Small intestine (tissue), 7 donors: Measurements from ENCODE around the gene RNF149. TPM values are rescaled to one million over a fixed set of nuclear protein-coding genes. Genes with fewer than 3 reads are reported as not detected.
"Not testable (repeated sequence)": the region's sequence is repeated elsewhere in the genome, so short reads cannot be mapped to it uniquely, and the experiment has no call there.

Experiments
- DNase-seq, 2 donors: peaks; one replicate each; pipeline versions ENCODE4 v3.0.0 to v3.0.0-alpha.2; 2013
- FAIRE-seq: peaks from 2 replicates; lab custom pipeline; 2012; peaks lifted over from hg19 to GRCh38; lab: Jason Lieb, UNC
- H3K27ac ChIP-seq, 3 donors: one replicate each; pipeline ENCODE4 v1.5.1; 2013; ENCODE audit warnings: low read length in 2 of 3, mild to moderate bottlenecking in 2 of 3, control low read depth in 1 of 3, inconsistent platforms in 1 of 3, low read depth in 1 of 3, moderate library complexity in 1 of 3
- H3K27me3 ChIP-seq, 3 donors: one replicate each; pipeline ENCODE4 v1.6.1; 2013; ENCODE audit warnings: low read length in 3 of 3, inconsistent platforms in 1 of 3; ENCODE audit not compliant: control insufficient read depth in 3 of 3, insufficient read depth in 3 of 3
- H3K36me3 ChIP-seq, 3 donors: one replicate each; pipeline ENCODE4 v1.6.1; 2013; ENCODE audit warnings: low read length in 3 of 3, inconsistent platforms in 1 of 3, low read depth in 1 of 3, mild to moderate bottlenecking in 1 of 3, moderate library complexity in 1 of 3; ENCODE audit not compliant: control insufficient read depth in 3 of 3, insufficient read depth in 2 of 3
- H3K4me1 ChIP-seq, 3 donors: one replicate each; pipeline ENCODE4 v1.6.1; 2013; ENCODE audit warnings: low read length in 2 of 3, inconsistent platforms in 1 of 3, low read depth in 1 of 3, mild to moderate bottlenecking in 1 of 3, moderate library complexity in 1 of 3; ENCODE audit not compliant: control insufficient read depth in 3 of 3, insufficient read depth in 2 of 3
- H3K4me3 ChIP-seq, 3 donors: one replicate each; pipeline ENCODE4 v1.5.1; 2013; ENCODE audit warnings: low read length in 3 of 3, control low read depth in 1 of 3, inconsistent platforms in 1 of 3, low read depth in 1 of 3, mild to moderate bottlenecking in 1 of 3, moderate library complexity in 1 of 3
- H3K9me3 ChIP-seq, 2 donors: one replicate each; pipeline ENCODE4 v1.6.1; 2013; ENCODE audit warnings: low read depth in 1 of 2, low read length in 1 of 2; ENCODE audit not compliant: control insufficient read depth in 2 of 2, insufficient read depth in 1 of 2
- WGBS, 3 donors: extraction: QIAGEN DNeasy Blood & Tissue Kit; methylation state at CpG; one replicate each; pipeline ENCODE4 v1.1.7; 2013; 5-methylcytosine and 5-hydroxymethylcytosine counted together
- polyA plus RNA-seq, 4 donors: library from polyadenylated mRNA; stranded (reverse) in 3 of 4; unstranded in 1 of 4; fragments of 200-250 nt in 3 of 4; fragments of 120-200 nt in 1 of 4; gene quantifications; one replicate each; pipeline versions ENCODE4 v1.2.1 to v1.2.3, GENCODE V29; 2013
- donor health status: healthy with polysubstance abuse.
- donor health status: control.
- donor health status: control.
- donor health status: Bipolar disorder and iron deficiency.
- donor health status: healthy.

Gene RNF149
- polyA plus RNA-seq, 4 donors = 23.0 to 68.0 (median 28.5) TPM

- Histone ChIP-seq H3K4me1 (peaks cover 2 to 34% (median 4%) of the 10 kb centered on the region in 3 donors), H3K9me3 (peaks cover 0 to 44% of the 10 kb centered on the region in 2 donors)
- H3K36me3 ChIP-seq, DNase-seq, H3K27me3 ChIP-seq, FAIRE-seq, H3K27ac ChIP-seq, H3K4me3 ChIP-seq: not testable (repeated sequence)
- WGBS, 3 donors = 90 to 100% (median 93%) methylated on average over 1 of the region's 1 CpG
Observed at GRCh38 chr2:101235956-101236355, 72.5 kb downstream of the RNF149 start.

DNA sequence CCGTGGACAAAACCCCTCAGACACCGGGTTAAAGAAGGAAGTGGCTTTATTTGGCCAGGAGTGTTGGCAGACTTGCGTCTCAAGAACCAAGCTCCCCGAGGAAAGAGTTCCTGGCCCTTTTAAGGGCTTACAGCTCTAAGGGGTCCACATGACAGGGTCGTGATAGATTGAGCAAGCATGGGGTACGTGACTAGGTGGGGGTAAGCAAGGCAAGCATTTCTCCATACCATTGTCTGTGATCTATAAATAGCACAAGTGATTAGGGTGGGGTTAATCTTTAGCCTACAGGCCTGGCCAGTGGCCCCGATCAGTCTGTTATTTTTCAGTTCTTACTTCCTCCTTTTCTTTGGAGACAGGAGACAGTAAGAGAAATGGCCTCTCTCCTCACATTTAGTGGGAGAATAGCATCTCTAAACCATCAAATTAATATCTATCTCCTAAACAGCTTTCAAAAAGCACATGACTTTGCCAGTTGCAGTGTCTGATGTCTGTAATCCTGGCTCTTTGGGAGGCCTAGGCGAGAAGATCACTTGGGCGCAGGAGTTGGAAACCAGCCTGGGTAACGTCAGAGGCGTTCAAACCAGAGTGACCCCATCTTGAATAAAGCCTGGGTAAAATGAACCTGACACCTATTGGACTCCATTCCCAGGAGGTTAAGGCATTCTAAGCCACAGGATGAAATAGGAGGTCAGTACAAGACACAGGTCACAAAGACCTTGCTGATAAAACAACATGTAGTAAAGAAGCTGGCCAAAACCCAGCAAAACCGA lies 74.1 kb downstream of the RNF149 start:
- 51 to 73% (median 66%) methylated on average over 12 of the region's 12 CpGs for WGBS, 3 donors
- Histone ChIP-seq H3K9me3 (peaks cover 0 to 44% of the 10 kb centered on the region in 2 donors), H3K27ac (peak overlapping the region; percentile 59 to 83 (median 78)), H3K4me3 (no peak overlapping the region), H3K36me3 (no peaks in the 10 kb centered on the region), H3K27me3 (no peaks in the 10 kb centered on the region), H3K4me1 (peaks cover 2 to 45% (median 6%) of the 10 kb centered on the region in 3 donors)
- FAIRE-seq (no peak), DNase-seq (peak; percentile 47 to 68)

DNA sequence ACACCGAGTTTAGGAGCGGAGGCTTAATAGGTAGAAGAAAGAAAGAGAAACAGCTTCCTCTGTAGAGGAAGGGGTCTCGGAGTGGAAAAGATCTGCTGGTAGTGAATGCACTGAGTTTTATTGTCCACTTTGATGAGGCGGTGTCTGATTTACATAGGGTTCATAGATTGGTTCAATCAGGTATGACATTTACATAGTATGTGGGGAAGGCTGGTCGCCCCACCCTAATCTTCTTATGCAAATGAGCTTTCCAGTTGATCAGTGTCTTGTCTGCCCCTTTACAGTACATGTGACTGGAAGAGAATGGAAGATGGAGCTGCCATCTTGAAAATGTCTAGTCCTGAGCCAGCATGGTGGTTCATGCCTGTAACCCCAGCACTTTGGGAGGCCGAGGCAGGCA lies 75.7 kb downstream of the RNF149 start:
- DNase-seq = no peak
- no peak for FAIRE-seq
- Histone ChIP-seq H3K27me3 (no peaks in the 10 kb centered on the region), H3K36me3 (no peaks in the 10 kb centered on the region), H3K27ac (no peak overlapping the region), H3K4me1 (peaks cover 0 to 33% (median 6%) of the 10 kb centered on the region in 3 donors), H3K9me3 (peaks cover 0 to 44% of the 10 kb centered on the region in 2 donors), H3K4me3 (no peak overlapping the region)
- 90 to 97% (median 96%) methylated on average over 6 of the region's 6 CpGs for WGBS, 3 donors

DNA sequence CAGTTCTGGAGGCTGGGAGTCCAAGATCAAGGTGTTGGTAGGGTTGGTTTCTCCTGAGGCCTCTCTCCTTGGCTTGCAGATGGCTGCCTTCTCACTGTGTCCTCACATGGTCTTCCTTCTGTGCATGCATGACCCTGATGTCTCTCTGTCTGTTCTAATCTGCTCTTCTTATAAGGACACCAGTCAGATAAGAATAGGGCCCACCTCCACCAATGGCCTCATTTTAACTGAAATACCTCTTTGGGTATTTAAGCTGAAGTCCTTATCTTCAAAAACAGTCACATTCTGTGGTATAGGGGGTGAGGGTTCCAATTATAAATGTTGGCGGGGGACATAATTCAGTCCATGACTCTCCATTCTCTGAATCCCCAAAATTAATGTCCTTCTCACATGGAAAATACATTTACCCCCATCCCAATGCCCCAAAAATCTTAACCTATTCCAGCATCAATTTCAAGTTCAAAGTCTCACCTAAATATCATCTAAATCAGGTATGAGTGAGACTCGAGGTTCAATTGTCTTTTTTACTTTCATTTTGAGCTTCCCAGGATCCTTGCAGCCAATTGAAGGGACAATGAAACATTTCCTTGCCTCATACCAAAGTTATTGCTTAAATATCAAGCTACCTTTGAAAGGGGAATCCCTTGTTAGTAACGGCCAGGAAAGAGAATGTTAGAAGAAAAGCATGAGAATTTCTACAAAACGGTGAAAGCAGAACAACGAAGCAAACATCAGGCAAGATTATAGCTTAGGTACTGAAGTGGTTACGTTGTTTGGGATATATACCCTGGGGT lies 76.4 kb downstream of the RNF149 start:
- DNase-seq (no peak), FAIRE-seq (no peak)
- Histone ChIP-seq H3K27me3 (no peaks in the 10 kb centered on the region), H3K4me1 (peaks cover 0 to 27% (median 6%) of the 10 kb centered on the region in 3 donors), H3K4me3 (no peak overlapping the region), H3K27ac (peak overlapping the region in 1 of 3 donors; percentile 53), H3K9me3 (peaks cover 0 to 44% of the 10 kb centered on the region in 2 donors), H3K36me3 (no peaks in the 10 kb centered on the region)
- WGBS, 3 donors = 72 to 86% (median 82%) methylated on average over 6 of the region's 6 CpGs

GRCh38 chr2:101231240-101231639 lies 77.3 kb downstream of the RNF149 start:
- peak overlapping the region in 1 of 3 donors; percentile 53 for H3K27ac ChIP-seq
- H3K4me3 ChIP-seq = no peak overlapping the region

DNA sequence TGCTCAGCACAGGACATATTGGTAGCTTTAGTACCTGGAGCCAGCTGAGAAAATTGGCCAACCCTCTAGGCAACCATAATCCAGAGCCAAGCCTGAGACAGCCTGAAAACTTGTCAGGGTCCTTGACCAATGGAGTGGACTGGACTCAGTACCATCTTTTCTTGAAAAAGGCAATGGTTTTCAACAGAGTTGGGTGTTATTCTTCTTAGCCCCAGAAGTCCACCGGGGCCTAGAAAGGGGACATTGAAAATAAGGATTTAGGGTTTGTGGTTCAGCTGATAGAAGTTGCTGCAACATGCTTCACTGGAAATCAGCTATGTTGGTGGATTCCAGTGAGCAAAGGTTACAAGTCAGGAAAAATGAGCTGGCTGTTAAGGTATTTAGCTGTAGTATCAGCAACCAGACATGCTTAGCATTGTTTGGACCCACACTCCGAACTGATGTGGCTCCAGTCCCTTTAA lies 77.9 kb downstream of the RNF149 start:
- Histone ChIP-seq H3K9me3 (peaks cover 0 to 32% of the 10 kb centered on the region in 2 donors), H3K27me3 (no peaks in the 10 kb centered on the region), H3K4me1 (peaks cover 0 to 26% (median 6%) of the 10 kb centered on the region in 3 donors), H3K27ac (peak overlapping the region in 1 of 3 donors; percentile 53), H3K36me3 (no peaks in the 10 kb centered on the region), H3K4me3 (no peak overlapping the region)
- peak in 1 of 2 donors; percentile 72 for DNase-seq
- WGBS, 3 donors = 55 to 66% (median 58%) methylated on average over 2 of the region's 2 CpGs
- no peak for FAIRE-seq

More at GRCh38 chr2:101231240-101231639, 77.3 kb downstream of the RNF149 start:
- no peaks in the 10 kb centered on the region for H3K36me3 ChIP-seq
- no peaks in the 10 kb centered on the region for H3K27me3 ChIP-seq
- peaks cover 0 to 26% (median 6%) of the 10 kb centered on the region in 3 donors for H3K4me1 ChIP-seq
- peaks cover 0 to 38% of the 10 kb centered on the region in 2 donors for H3K9me3 ChIP-seq
- DNase-seq = no peak
- WGBS, 3 donors = 94 to 98% (median 96%) methylated on average over 1 of the region's 1 CpG
- no peak for FAIRE-seq

Other genes with a start within 250 kb of the RNF149 start
- gene TBC1D8, start 157.3 kb downstream of the RNF149 start, polyA plus RNA-seq = 100 to 1,000 TPM in 1 of 4 donors, 10 to 100 TPM in 3; 12.6 to 113 (median 28.2) TPM
- 10 to 100 TPM; 22.4 to 53.3 (median 27.8) TPM for gene CNOT11, start 55.8 kb downstream of the RNF149 start, polyA plus RNA-seq
- 1 to 10 TPM in 1 of 4 donors, under 1 TPM in 2, not detected in 1; under 0.01 to 6.8 (median 0.24) TPM for gene CREG2, start 78.8 kb upstream of the RNF149 start, polyA plus RNA-seq
- gene RFX8, start 166.4 kb upstream of the RNF149 start, polyA plus RNA-seq = under 1 TPM in 2 of 4 donors, not detected in 2; 0.10 to 0.35 TPM